Prostate gland (tissue), 2 donors: ENCODE measurements around the gene HSF2BP. TPM values are rescaled to one million over a fixed set of nuclear protein-coding genes. Genes with fewer than 3 reads are reported as not detected.

Experiments
- DNase-seq: peaks from one replicate; pipeline ENCODE4 v3.0.0-alpha.2; 2019; ENCODE audit warnings: low spot score
- H3K27ac ChIP-seq, 2 donors: fragments of 200-600 bp; sonication (generic); 2 replicates each; pipeline ENCODE4 v1.5.1; 2017 to 2019
- H3K27me3 ChIP-seq: fragments of 200-600 bp; sonication (generic); replicated peaks from 2 replicates; pipeline ENCODE4 v1.5.1; 2019; ENCODE audit not compliant: insufficient read depth
- H3K36me3 ChIP-seq, 2 donors: fragments of 200-600 bp; sonication (generic); 1 replicate in 1 of 2; 2 replicates in 1 of 2; pipeline versions ENCODE4 v1.5.1 to v1.8.1; 2017 to 2019
- H3K4me1 ChIP-seq: fragments of 200-600 bp; sonication (generic); replicated peaks from 2 replicates; pipeline ENCODE4 v1.5.1; 2019
- H3K4me3 ChIP-seq, 2 donors: fragments of 200-600 bp; sonication (generic); 2 replicates each; pipeline ENCODE4 v1.5.1; 2017 to 2019
- H3K9me3 ChIP-seq: fragments of 200-600 bp; sonication (generic); 2 replicates; pipeline ENCODE4 v1.5.1; 2017
- CTCF ChIP-seq, 4 experiments: fragments of 200-600 bp in 2 of 4; fragments of 450-650 bp in 2 of 4; sonication (generic) in 2 of 4; IDR thresholded peaks; 1 replicate in 3 of 4; 2 replicates in 1 of 4; pipeline ENCODE4 v1.5.1; 2016 to 2019; ENCODE audit warnings: antibody characterized with exemption in 4 of 4, mild to moderate bottlenecking in 2 of 4, moderate library complexity in 2 of 4
- POLR2A ChIP-seq: fragments of 450-650 bp; IDR thresholded peaks from one replicate; pipeline ENCODE4 v1.6.1; 2016; ENCODE audit warnings: antibody characterized with exemption, mild to moderate bottlenecking
- POLR2AphosphoS5 ChIP-seq: sonication (generic); formaldehyde crosslinking; IDR thresholded peaks from one replicate; pipeline ENCODE4 v1.6.1; 2017; ENCODE audit warnings: antibody characterized with exemption
- WGBS: methylation state at CpG from one replicate; pipeline ENCODE4 v1.1.5; 2018; 5-methylcytosine and 5-hydroxymethylcytosine counted together
- intact Hi-C: fragments of 100-400 bp; cut with DNase I; formaldehyde crosslinking; loops from one replicate; pipeline ENCODE4 v1.14.2; 2022
- total RNA-seq, 2 donors: library from RNA; depleted of rRNA; stranded (reverse); fragments of >200 nt; gene quantifications; one replicate each; pipeline ENCODE4 v1.1.0, GENCODE V29; 2016

HSF2BP gene
- total RNA-seq, 2 donors from 2014 or later: 3.2 to 7.0 TPM

GRCh38 chr21:43608225-43608624 lies 51.1 kb downstream of the HSF2BP start:
- Histone ChIP-seq H3K4me1 (no peaks in the 10 kb centered on the region), H3K4me3 (no peak overlapping the region), H3K9me3 (no peaks in the 10 kb centered on the region), H3K27ac (no peak overlapping the region), H3K27me3 (no peaks in the 10 kb centered on the region), H3K36me3 (no peaks in the 10 kb centered on the region)
- WGBS: 50% methylated on average over 3 of the region's 3 CpGs
- DNase-seq: no peak
- intact Hi-C loops: no loop called here
- TF ChIP-seq POLR2AphosphoS5: no peak
- TF ChIP-seq CTCF (IDR thresholded peaks at IDR 0.05): no peak
- TF ChIP-seq POLR2A: no peak

- Histone ChIP-seq H3K27ac (no peak overlapping the region), H3K9me3 (no peaks in the 10 kb centered on the region), H3K4me1 (no peaks in the 10 kb centered on the region), H3K36me3 (no peaks in the 10 kb centered on the region), H3K27me3 (no peaks in the 10 kb centered on the region), H3K4me3 (no peak overlapping the region)
- intact Hi-C loops: no loop called here
- TF ChIP-seq POLR2A (no peak), CTCF (IDR thresholded peaks at IDR 0.05) (no peak)
- 95% methylated on average over 15 of the region's 15 CpGs for WGBS
- DNase-seq: no peak
Measured at GRCh38 chr21:43605320-43606215, 53.7 kb downstream of the HSF2BP start.

DNA sequence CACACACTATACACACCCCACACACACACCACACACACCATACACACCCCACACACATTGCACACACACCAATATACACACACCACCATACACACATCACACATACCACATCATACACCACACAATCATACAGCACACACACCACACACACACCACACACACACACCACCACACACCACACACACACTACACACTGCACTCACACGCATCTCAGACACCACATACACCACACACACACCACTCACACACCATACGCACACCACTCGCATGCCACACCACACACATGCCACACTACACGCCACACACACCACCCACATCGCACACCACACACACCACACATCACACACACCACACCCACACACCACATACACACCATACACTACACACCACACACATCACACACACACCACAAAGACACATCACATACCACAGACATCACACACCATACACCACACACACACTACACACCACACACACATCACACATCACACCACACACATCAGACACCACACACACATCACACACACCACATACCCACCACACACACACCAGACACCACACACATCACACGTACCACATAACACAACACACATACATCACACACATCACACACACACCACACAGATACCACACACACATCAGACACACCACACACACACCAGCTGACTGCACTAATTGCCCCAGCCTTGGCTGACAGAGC lies 54.6 kb downstream of the HSF2BP start:
- Histone ChIP-seq H3K4me3 (no peak overlapping the region), H3K36me3 (no peaks in the 10 kb centered on the region), H3K27ac (no peak overlapping the region), H3K9me3 (no peaks in the 10 kb centered on the region), H3K4me1 (no peaks in the 10 kb centered on the region), H3K27me3 (no peaks in the 10 kb centered on the region)
- intact Hi-C loops: no loop called here
- TF ChIP-seq CTCF (IDR thresholded peaks at IDR 0.05) (no peak), POLR2A (no peak), POLR2AphosphoS5 (no peak)
- 96% methylated on average over 6 of the region's 6 CpGs for WGBS
- DNase-seq: no peak

DNA sequence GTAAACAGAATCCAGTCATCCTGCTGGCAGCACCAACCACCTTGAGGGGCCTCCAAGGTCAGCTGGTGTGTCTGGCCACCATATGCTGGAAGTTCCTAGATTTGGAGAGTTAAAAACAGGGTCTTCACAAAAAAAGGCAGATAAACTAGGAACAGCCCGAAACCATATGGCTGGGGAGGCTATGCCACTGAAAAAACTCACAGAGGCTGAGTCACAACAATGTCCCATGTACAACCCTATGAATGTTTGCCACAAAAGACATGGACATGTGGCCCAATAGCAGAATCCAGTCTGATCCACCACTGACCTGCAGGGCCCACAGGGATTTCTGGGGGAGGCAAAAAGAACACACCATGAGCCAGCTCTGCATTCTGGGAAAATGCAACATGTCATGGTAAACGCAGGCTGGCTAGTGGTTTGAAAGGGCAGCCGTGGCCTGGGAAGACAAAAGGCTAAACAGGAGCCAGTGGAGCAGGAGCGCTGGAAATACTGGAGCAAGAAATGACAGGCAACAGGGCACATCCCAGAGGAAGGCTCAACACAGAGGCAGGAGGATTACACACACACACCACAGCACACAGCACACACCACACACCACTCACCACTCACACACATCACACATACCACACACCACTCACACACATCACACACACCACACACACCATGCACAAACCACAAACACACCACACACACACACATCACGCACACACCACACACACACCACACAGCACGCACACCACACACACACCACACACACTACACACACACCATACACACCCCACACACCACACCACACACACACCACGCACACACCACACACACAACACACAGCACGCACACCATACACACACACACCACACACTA lies 55.4 kb downstream of the HSF2BP start:
- 84% methylated on average over 8 of the region's 8 CpGs for WGBS
- no peaks in the 10 kb centered on the region for H3K4me1 ChIP-seq
- no peaks in the 10 kb centered on the region for H3K9me3 ChIP-seq
- no peak overlapping the region for H3K27ac ChIP-seq
- intact Hi-C loops: no loop called here
- no peak for DNase-seq
- no peaks in the 10 kb centered on the region for H3K27me3 ChIP-seq
- TF ChIP-seq POLR2A: no peak
- no peak for TF ChIP-seq POLR2AphosphoS5
- TF ChIP-seq CTCF (IDR thresholded peaks at IDR 0.05): no peak
- H3K36me3 ChIP-seq: no peaks in the 10 kb centered on the region
- no peak overlapping the region for H3K4me3 ChIP-seq
